Left ventricle myocardium inferior (tissue), 1 donor: ENCODE measurements around the gene GNAS. TPM values are rescaled to one million over a fixed set of nuclear protein-coding genes. Genes with fewer than 3 reads are reported as not detected.

Source experiments
- DNase-seq: peaks from one replicate; pipeline ENCODE4 v3.0.0-alpha.2; 2020
- H3K27ac ChIP-seq: fragments of 200-600 bp; replicated peaks from 2 replicates; pipeline ENCODE4 v1.8.0; 2021
- H3K27me3 ChIP-seq: fragments of 200-600 bp; 2 replicates; pipeline ENCODE4 v1.8.0; 2021; ENCODE audit warnings: low read depth
- H3K36me3 ChIP-seq: fragments of 200-600 bp; 2 replicates; pipeline ENCODE4 v1.8.0; 2021
- H3K4me1 ChIP-seq: fragments of 200-600 bp; 2 replicates; pipeline ENCODE4 v1.8.0; 2021
- H3K4me3 ChIP-seq: fragments of 200-600 bp; 2 replicates; pipeline ENCODE4 v1.8.0; 2021; ENCODE audit warnings: mild to moderate bottlenecking, moderate library complexity
- H3K9me3 ChIP-seq: fragments of 200-600 bp; replicated peaks from 2 replicates; pipeline ENCODE4 v1.8.0; 2021
- CTCF ChIP-seq: fragments of 200-600 bp; IDR thresholded peaks from 2 replicates; pipeline ENCODE4 v1.8.0; 2021; ENCODE audit warnings: antibody characterized with exemption, mild to moderate bottlenecking, borderline replicate concordance
- intact Hi-C: fragments of 100-400 bp; cut with micrococcal nuclease; formaldehyde crosslinking; loops from one replicate; pipeline ENCODE4 v1.11.0; 2022
- total RNA-seq: library from RNA; stranded (reverse); fragmentation: NEBNext Ultra II Directional; extraction: Animal tissue kit (Norgen Biotek cat#: 25700); gene quantifications from one replicate; pipeline ENCODE4 v1.2.1, GENCODE V29; 2021
- donor health status: DM: no; HTN: yes; CAD: no; lungs with severe emphysema.

The GNAS gene
- total RNA-seq, 1 donor from 2014 or later: 1,444 TPM

- no peak overlapping the region for H3K4me3 ChIP-seq
- H3K9me3 ChIP-seq: no peaks in the 10 kb centered on the region
- H3K27me3 ChIP-seq: peaks cover 92% of the 10 kb centered on the region
- no peak overlapping the region for H3K27ac ChIP-seq
- peaks cover 10% of the 10 kb centered on the region for H3K4me1 ChIP-seq
- TF ChIP-seq CTCF: no peak
- intact Hi-C loops: no loop called here
- H3K36me3 ChIP-seq: no peaks in the 10 kb centered on the region
- no peak for DNase-seq
Measured at GRCh38 chr20:58841539-58842264, 10.8 kb upstream of the GNAS start.

GRCh38 chr20:58842276-58842675, 10.2 kb upstream of the GNAS start:
- H3K4me3 ChIP-seq: no peak overlapping the region
- H3K27ac ChIP-seq: no peak overlapping the region
- no peaks in the 10 kb centered on the region for H3K36me3 ChIP-seq
- no peak for DNase-seq
- intact Hi-C loops: no loop called here
- no peak for TF ChIP-seq CTCF
- no peaks in the 10 kb centered on the region for H3K9me3 ChIP-seq
- H3K4me1 ChIP-seq: peaks cover 10% of the 10 kb centered on the region
- peaks cover 92% of the 10 kb centered on the region for H3K27me3 ChIP-seq

- Histone ChIP-seq H3K4me3 (no peak overlapping the region), H3K4me1 (peaks cover 10% of the 10 kb centered on the region), H3K27ac (no peak overlapping the region), H3K27me3 (peaks cover 88% of the 10 kb centered on the region), H3K36me3 (no peaks in the 10 kb centered on the region), H3K9me3 (no peaks in the 10 kb centered on the region)
- intact Hi-C loops: no loop called here
- DNase-seq: no peak
- TF ChIP-seq CTCF: no peak
Measured at GRCh38 chr20:58843128-58843556, 9.4 kb upstream of the GNAS start.

- intact Hi-C loops: no loop called here
- no peaks in the 10 kb centered on the region for H3K9me3 ChIP-seq
- peaks cover 84% of the 10 kb centered on the region for H3K27me3 ChIP-seq
Measured at GRCh38 chr20:58845706-58846105, 6.8 kb upstream of the GNAS start.

GRCh38 chr20:58847463-58847862, 5.1 kb upstream of the GNAS start:
- DNase-seq: no peak
- Histone ChIP-seq H3K4me3 (no peak overlapping the region), H3K36me3 (no peaks in the 10 kb centered on the region), H3K27me3 (peaks cover 84% of the 10 kb centered on the region), H3K27ac (no peak overlapping the region), H3K9me3 (no peaks in the 10 kb centered on the region), H3K4me1 (peaks cover 7% of the 10 kb centered on the region)
- TF ChIP-seq CTCF: no peak
- intact Hi-C loops: no loop called here

More at GRCh38 chr20:58845706-58846105, 6.8 kb upstream of the GNAS start:
- Histone ChIP-seq H3K36me3 (no peaks in the 10 kb centered on the region), H3K4me1 (no peaks in the 10 kb centered on the region), H3K27ac (no peak overlapping the region), H3K4me3 (no peak overlapping the region)
- DNase-seq: no peak
- TF ChIP-seq CTCF: no peak
